B cell (primary cell): Measurements from ENCODE around the gene CNIH4. TPM values are rescaled to one million over a fixed set of nuclear protein-coding genes. Genes with fewer than 3 reads are reported as not detected.

ENCODE experiments used
- ATAC-seq: fragments of 200-7000 bp; cut with Tn5 transposase; one replicate; pipeline ENCODE4 v1.10.0; 2021; ENCODE audit warnings: low read depth, mild to moderate bottlenecking, moderate number of reproducible peaks, moderate library complexity
- CTCF ChIA-PET: fragments of 350-600 bp; sonication (Branson Sonifier 250); formaldehyde crosslinking; loops from one replicate; lab custom pipeline; 2021; ENCODE audit warnings: antibody characterized with exemption, inconsistent platforms; lab: Charles Lee
- POLR2A ChIA-PET: fragments of 350-600 bp; sonication (Branson Sonifier 250); formaldehyde crosslinking; loops from one replicate; lab custom pipeline; 2021; ENCODE audit warnings: antibody characterized with exemption; lab: Charles Lee
- DNase-seq: peaks from one replicate; pipeline ENCODE4 v3.0.0; 2013
- H2AFZ ChIP-seq: 2 replicates; pipeline ENCODE4 v1.6.1; 2012; ENCODE audit warnings: mild to moderate bottlenecking, low read depth, low read length; ENCODE audit not compliant: insufficient read depth, poor library complexity, severe bottlenecking
- H3K27ac ChIP-seq, 2 donors: 1 replicate in 1 of 2; 2 replicates in 1 of 2; pipeline ENCODE4 v1.5.1; 2012 to 2013; ENCODE audit warnings: low read length in 2 of 2, mild to moderate bottlenecking in 2 of 2, moderate library complexity in 1 of 2
- H3K27me3 ChIP-seq, 4 experiments: fragments of 200-600 bp in 1 of 4; sonication (generic) in 1 of 4; replicated peaks in 1 of 4; 1 replicate in 2 of 4; 2 replicates in 2 of 4; pipeline versions ENCODE4 v1.6.1 to v1.7.0; 2013 to 2016; ENCODE audit warnings: low read length in 3 of 4, mild to moderate bottlenecking in 2 of 4, mixed read lengths in 1 of 4, moderate library complexity in 1 of 4; ENCODE audit not compliant: insufficient read depth in 4 of 4, control insufficient read depth in 3 of 4; ENCODE audit errors: control extremely low read depth in 1 of 4
- H3K36me3 ChIP-seq, 2 experiments: replicated peaks in 1 of 2; 1 replicate in 1 of 2; 2 replicates in 1 of 2; pipeline versions ENCODE4 v1.6.1 to v1.7.1; 2013; ENCODE audit warnings: low read length in 1 of 2; ENCODE audit not compliant: insufficient read depth in 2 of 2, control insufficient read depth in 1 of 2; ENCODE audit errors: control extremely low read depth in 1 of 2, extremely low read depth in 1 of 2
- H3K4me1 ChIP-seq, 2 donors: fragments of 200-600 bp in 1 of 2; sonication (generic) in 1 of 2; 1 replicate in 1 of 2; 2 replicates in 1 of 2; pipeline versions ENCODE4 v1.5.1 to v1.6.1; 2013 to 2017; ENCODE audit warnings: low read length in 2 of 2; ENCODE audit not compliant: control insufficient read depth in 2 of 2, insufficient read depth in 2 of 2
- H3K4me2 ChIP-seq: replicated peaks from 2 replicates; pipeline ENCODE3; 2012; ENCODE audit warnings: mild to moderate bottlenecking, low read depth, low read length; ENCODE audit not compliant: poor library complexity, severe bottlenecking
- H3K4me3 ChIP-seq, 5 experiments: fragments of 200-600 bp in 1 of 5; sonication (generic) in 1 of 5; 1 replicate in 3 of 5; 2 replicates in 2 of 5; pipeline versions ENCODE4 v1.5.1 to v1.7.0; 2011 to 2016; ENCODE audit warnings: low read length in 4 of 5, mild to moderate bottlenecking in 4 of 5, low read depth in 2 of 5, control low read depth in 1 of 5, moderate library complexity in 1 of 5; ENCODE audit not compliant: insufficient read depth in 1 of 5; ENCODE audit errors: control extremely low read depth in 1 of 5, extremely low read depth in 1 of 5
- H3K79me2 ChIP-seq: fragments of 200-600 bp; sonication (generic); one replicate; pipeline ENCODE4 v1.6.0; 2016; ENCODE audit warnings: low read length; ENCODE audit not compliant: control insufficient read depth, insufficient read depth
- H3K9ac ChIP-seq: fragments of 200-600 bp; sonication (generic); 2 replicates; pipeline ENCODE4 v1.6.1; 2017; ENCODE audit warnings: mild to moderate bottlenecking, low read length, moderate library complexity
- H3K9me3 ChIP-seq, 3 donors: one replicate each; pipeline versions ENCODE4 v1.6.1 to v1.7.1; 2013; ENCODE audit warnings: low read length in 2 of 3; ENCODE audit not compliant: control insufficient read depth in 2 of 3, insufficient read depth in 1 of 3; ENCODE audit errors: control extremely low read depth in 1 of 3
- H4K20me1 ChIP-seq: 2 replicates; pipeline ENCODE4 v1.6.0; 2012; ENCODE audit warnings: mild to moderate bottlenecking, low read length; ENCODE audit not compliant: insufficient read depth, control insufficient read depth, poor library complexity, severe bottlenecking
- H3K27ac Mint-ChIP-seq: one replicate; pipeline ENCODE4 v1.8.0; 2021; ENCODE audit warnings: mixed read lengths
- H3K27me3 Mint-ChIP-seq: one replicate; pipeline ENCODE4 v1.8.0; 2021; ENCODE audit warnings: mixed read lengths
- H3K4me1 Mint-ChIP-seq: one replicate; pipeline ENCODE4 v1.8.0; 2021; ENCODE audit warnings: mixed read lengths
- H3K4me3 Mint-ChIP-seq: one replicate; pipeline ENCODE4 v1.8.0; 2021; ENCODE audit warnings: mixed read lengths
- H3K9me3 Mint-ChIP-seq: one replicate; pipeline ENCODE4 v1.8.0; 2022; ENCODE audit warnings: mixed read lengths; ENCODE audit not compliant: insufficient read depth
- EZH2 ChIP-seq: IDR thresholded peaks from 2 replicates; pipeline ENCODE4 v1.6.1; 2012; ENCODE audit warnings: borderline replicate concordance, low read depth, mild to moderate bottlenecking, moderate library complexity, low read length; ENCODE audit not compliant: insufficient read depth, poor library complexity, severe bottlenecking
- WGBS: methylation state at CpG from one replicate; pipeline ENCODE4 v1.1.5; 2013; ENCODE audit warnings: missing lambda C conversion rate; ENCODE audit not compliant: insufficient coverage; 5-methylcytosine and 5-hydroxymethylcytosine counted together
- intact Hi-C: fragments of 100-400 bp; cut with micrococcal nuclease; formaldehyde crosslinking; loops from one replicate; pipeline ENCODE4 v1.10.0; 2022
- polyA plus RNA-seq: library from polyadenylated mRNA; depleted of rRNA; stranded (reverse); fragments of >200 nt; gene quantifications from 2 replicates; pipeline ENCODE4 v1.2.3, GENCODE V29; 2012
- total RNA-seq, 2 donors: library from RNA; stranded (reverse); fragments of 120-200 nt in 1 of 2; gene quantifications; 1 replicate in 1 of 2; 2 replicates in 1 of 2; pipeline versions ENCODE4 v1.2.3 to v1.2.4, GENCODE V29; 2013 to 2022
- TF ChIP-seq, protein P1 (sequence below): fragments of 200-600 bp; IDR thresholded peaks from one replicate; pipeline ENCODE4 v1.8.0; 2022; ENCODE audit warnings: antibody characterized with exemption, mild to moderate bottlenecking

The CNIH4 gene
- total and polyA plus RNA-seq, 2 donors (not counting 1 experiment from before 2014, with no cell fraction given), result 13.3 to 27.2 TPM

DNA sequence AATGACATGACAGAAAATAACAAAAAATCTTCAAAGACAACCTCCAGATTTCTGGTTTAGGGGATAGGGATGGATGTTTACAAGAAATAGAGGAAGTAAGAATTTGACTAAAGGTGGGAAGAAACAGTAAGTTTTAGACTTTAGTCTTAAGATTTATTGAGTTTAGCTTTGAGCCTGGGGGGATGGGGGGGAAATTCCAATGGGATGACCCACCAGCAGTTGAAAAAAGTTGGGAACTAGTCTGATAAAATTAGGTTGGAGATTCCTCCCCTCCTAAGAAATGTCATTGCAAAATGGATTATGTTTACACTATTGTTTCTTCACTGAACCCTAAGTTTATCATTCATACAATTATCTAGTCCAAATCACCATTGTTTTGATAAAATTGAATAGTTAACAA, 49.5 kb downstream of the CNIH4 start:
- Mint-ChIP-seq H3K27me3 (no peaks in the 10 kb centered on the region), H3K4me3 (no peak overlapping the region), H3K9me3 (no peaks in the 10 kb centered on the region), H3K4me1 (no peaks in the 10 kb centered on the region), H3K27ac (no peak overlapping the region)
- Histone ChIP-seq H3K27ac (no peak overlapping the region), H3K4me1 (no peaks in the 10 kb centered on the region), H3K4me3 (no peak overlapping the region), H3K9me3 (no peaks in the 10 kb centered on the region), H3K4me2 (no peak overlapping the region), H3K36me3 (peaks cover 7 to 72% of the 10 kb centered on the region in 2 experiments), H3K27me3 (no peaks in the 10 kb centered on the region), H2AFZ (no peak overlapping the region), H3K79me2 (no peaks in the 10 kb centered on the region), H3K9ac (no peak overlapping the region), H4K20me1 (peaks cover 15% of the 10 kb centered on the region)
- intact Hi-C loops, result no loop called here
- ChIA-PET CTCF (interaction anchor here (2.6 kb wide), 1 partner anchor 51 kb away, joined by 12 read pairs; no protein-coding TSS in a partner anchor), POLR2A (no interaction called here)
- ATAC-seq (no peak), DNase-seq (no peak)
- no peak for TF ChIP-seq EZH2
- TF ChIP-seq, protein P1, sequence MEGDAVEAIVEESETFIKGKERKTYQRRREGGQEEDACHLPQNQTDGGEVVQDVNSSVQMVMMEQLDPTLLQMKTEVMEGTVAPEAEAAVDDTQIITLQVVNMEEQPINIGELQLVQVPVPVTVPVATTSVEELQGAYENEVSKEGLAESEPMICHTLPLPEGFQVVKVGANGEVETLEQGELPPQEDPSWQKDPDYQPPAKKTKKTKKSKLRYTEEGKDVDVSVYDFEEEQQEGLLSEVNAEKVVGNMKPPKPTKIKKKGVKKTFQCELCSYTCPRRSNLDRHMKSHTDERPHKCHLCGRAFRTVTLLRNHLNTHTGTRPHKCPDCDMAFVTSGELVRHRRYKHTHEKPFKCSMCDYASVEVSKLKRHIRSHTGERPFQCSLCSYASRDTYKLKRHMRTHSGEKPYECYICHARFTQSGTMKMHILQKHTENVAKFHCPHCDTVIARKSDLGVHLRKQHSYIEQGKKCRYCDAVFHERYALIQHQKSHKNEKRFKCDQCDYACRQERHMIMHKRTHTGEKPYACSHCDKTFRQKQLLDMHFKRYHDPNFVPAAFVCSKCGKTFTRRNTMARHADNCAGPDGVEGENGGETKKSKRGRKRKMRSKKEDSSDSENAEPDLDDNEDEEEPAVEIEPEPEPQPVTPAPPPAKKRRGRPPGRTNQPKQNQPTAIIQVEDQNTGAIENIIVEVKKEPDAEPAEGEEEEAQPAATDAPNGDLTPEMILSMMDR, result no peak

DNA sequence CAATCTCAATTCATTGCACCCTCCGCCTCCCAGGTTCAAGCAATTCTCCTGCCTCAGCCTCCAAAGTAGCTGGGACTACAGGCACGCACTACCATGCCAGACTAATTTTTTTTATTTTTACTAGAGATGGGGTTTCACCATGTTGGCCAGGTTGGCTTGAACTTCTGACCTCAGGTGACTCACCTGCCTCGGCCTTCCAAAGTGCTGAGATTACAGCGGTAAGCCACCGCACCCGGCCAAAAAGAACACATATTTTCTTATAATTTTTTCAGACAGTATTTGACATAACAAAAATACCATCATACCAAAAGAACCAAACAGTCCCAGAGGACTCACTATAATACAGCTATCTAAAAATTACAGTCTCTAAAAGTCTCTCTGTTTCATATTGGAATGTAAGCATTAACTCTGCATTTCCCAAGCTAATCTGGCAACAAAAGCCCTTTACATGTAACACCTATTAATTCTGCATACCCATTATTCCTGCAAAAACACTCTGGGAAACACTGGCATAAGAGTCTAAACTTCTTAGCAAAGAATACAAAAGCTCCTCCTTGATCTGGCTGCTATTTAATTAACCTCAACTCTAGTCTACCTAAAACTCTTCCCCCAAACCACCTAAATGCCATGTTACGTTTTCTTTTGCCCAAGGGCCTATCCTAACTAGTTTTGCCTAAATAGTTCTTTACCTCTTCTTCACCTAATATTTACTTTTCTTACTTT, 51.1 kb downstream of the CNIH4 start:
- Histone ChIP-seq H4K20me1 (peaks cover 15% of the 10 kb centered on the region), H3K27me3 (no peaks in the 10 kb centered on the region), H3K79me2 (no peaks in the 10 kb centered on the region), H3K36me3 (peaks cover 7 to 71% of the 10 kb centered on the region in 2 experiments), H3K4me2 (no peak overlapping the region), H2AFZ (no peak overlapping the region), H3K27ac (no peak overlapping the region), H3K9ac (no peak overlapping the region), H3K4me1 (no peaks in the 10 kb centered on the region), H3K9me3 (no peaks in the 10 kb centered on the region), H3K4me3 (no peak overlapping the region)
- Mint-ChIP-seq H3K27me3 (no peaks in the 10 kb centered on the region), H3K4me3 (no peak overlapping the region), H3K9me3 (no peaks in the 10 kb centered on the region), H3K4me1 (no peaks in the 10 kb centered on the region), H3K27ac (no peak overlapping the region)
- TF ChIP-seq EZH2, result no peak
- TF ChIP-seq, protein P1, result no peak
- CTCF ChIA-PET, result interaction anchor here (2.6 kb wide), 1 partner anchor 49 kb away, joined by 12 read pairs; no protein-coding TSS in a partner anchor
- intact Hi-C loops, result no loop called here
- POLR2A ChIA-PET, result interaction anchor here (0.5 kb wide), 1 partner anchor 213 kb away, joined by 6 read pairs; no protein-coding TSS in a partner anchor
- DNase-seq (no peak), ATAC-seq (no peak)
- 94% methylated on average over 3 of the region's 7 CpGs for WGBS
